ENCODE measurements around the gene BCO1. TPM values are rescaled to one million over a fixed set of nuclear protein-coding genes. Genes with fewer than 3 reads are reported as not detected.

BCO1 gene
- total RNA-seq, 1 donor from 2014 or later = 3.5 TPM

- H3F3A ChIP-seq (ENCODE audit: low read depth) = no peaks in the 10 kb centered on the region
- Mint-ChIP-seq H3K9me3 (no peaks in the 10 kb centered on the region), H3K27me3 (ENCODE audit: insufficient read depth, low read depth) (peaks cover 5% of the 10 kb centered on the region), H3K27ac (no peak overlapping the region), H3K36me3 (no peaks in the 10 kb centered on the region), H3K4me3 (no peak overlapping the region), H3K4me1 (no peaks in the 10 kb centered on the region)
- no peak overlapping the region for H3K9ac ChIP-seq
- no peak overlapping the region for H2AFZ ChIP-seq (replicated peaks)
- no peaks in the 10 kb centered on the region for H3K4me1 ChIP-seq
- H4K20me1 ChIP-seq (ENCODE audit: low read depth) = no peaks in the 10 kb centered on the region
- H3K9me3 ChIP-seq (ENCODE audit: low read depth) = no peaks in the 10 kb centered on the region
- no peak for DNase-seq (ENCODE audit: low spot score)
- no peak overlapping the region for H3K4me3 ChIP-seq
- H3K27ac ChIP-seq = no peak overlapping the region
- no peaks in the 10 kb centered on the region for H3K27me3 ChIP-seq
- H3K4me2 ChIP-seq = no peak overlapping the region
- H3K79me2 ChIP-seq (ENCODE audit: low read depth) = no peaks in the 10 kb centered on the region
- no peaks in the 10 kb centered on the region for H3K36me3 ChIP-seq
- TF ChIP-seq EZH2 (IDR thresholded peaks at IDR 0.05) = no peak
- no peak for TF ChIP-seq CTCF (IDR thresholded peaks at IDR 0.05)
- TF ChIP-seq EZH2phosphoT487 (IDR thresholded peaks at IDR 0.05) = no peak
Observed at GRCh38 chr16:81253141-81253540, 14.7 kb downstream of the BCO1 start.

- H3K9ac ChIP-seq = no peak overlapping the region
- TF ChIP-seq CTCF (IDR thresholded peaks at IDR 0.05) (no peak), EZH2 (IDR thresholded peaks at IDR 0.05) (no peak), EZH2phosphoT487 (IDR thresholded peaks at IDR 0.05) (no peak)
- no peaks in the 10 kb centered on the region for H3K4me1 Mint-ChIP-seq
- H3F3A ChIP-seq (ENCODE audit: low read depth) = no peaks in the 10 kb centered on the region
- H3K4me3 ChIP-seq = no peak overlapping the region
- H3K27ac ChIP-seq = no peak overlapping the region
- no peaks in the 10 kb centered on the region for H3K9me3 ChIP-seq (ENCODE audit: low read depth)
- no peak overlapping the region for H3K4me3 Mint-ChIP-seq
- peaks cover 5% of the 10 kb centered on the region for H3K27me3 Mint-ChIP-seq (ENCODE audit: insufficient read depth, low read depth)
- no peaks in the 10 kb centered on the region for H4K20me1 ChIP-seq (ENCODE audit: low read depth)
- no peak overlapping the region for H2AFZ ChIP-seq (replicated peaks)
- H3K79me2 ChIP-seq (ENCODE audit: low read depth) = no peaks in the 10 kb centered on the region
- H3K4me1 ChIP-seq = no peaks in the 10 kb centered on the region
- H3K36me3 Mint-ChIP-seq = no peaks in the 10 kb centered on the region
- no peak overlapping the region for H3K4me2 ChIP-seq
- H3K27ac Mint-ChIP-seq = no peak overlapping the region
- H3K27me3 ChIP-seq = no peaks in the 10 kb centered on the region
- no peak for DNase-seq (ENCODE audit: low spot score)
- H3K36me3 ChIP-seq = no peaks in the 10 kb centered on the region
- H3K9me3 Mint-ChIP-seq = no peaks in the 10 kb centered on the region
Observed at GRCh38 chr16:81254922-81255526, 16.5 kb downstream of the BCO1 start.

- Histone ChIP-seq H2AFZ (replicated peaks) (no peak overlapping the region), H3F3A (ENCODE audit: low read depth) (no peaks in the 10 kb centered on the region), H3K9me3 (ENCODE audit: low read depth) (no peaks in the 10 kb centered on the region), H3K4me3 (no peak overlapping the region), H3K27me3 (no peaks in the 10 kb centered on the region), H4K20me1 (ENCODE audit: low read depth) (no peaks in the 10 kb centered on the region), H3K4me1 (no peaks in the 10 kb centered on the region), H3K27ac (no peak overlapping the region), H3K79me2 (ENCODE audit: low read depth) (no peaks in the 10 kb centered on the region), H3K36me3 (no peaks in the 10 kb centered on the region), H3K9ac (no peak overlapping the region), H3K4me2 (no peak overlapping the region)
- H3K27me3 Mint-ChIP-seq (ENCODE audit: insufficient read depth, low read depth) = peaks cover 2% of the 10 kb centered on the region
- no peak overlapping the region for H3K27ac Mint-ChIP-seq
- no peak for DNase-seq (ENCODE audit: low spot score)
- H3K9me3 Mint-ChIP-seq = no peaks in the 10 kb centered on the region
- H3K4me1 Mint-ChIP-seq = no peaks in the 10 kb centered on the region
- H3K4me3 Mint-ChIP-seq = no peak overlapping the region
- peaks cover 7% of the 10 kb centered on the region for H3K36me3 Mint-ChIP-seq
- TF ChIP-seq EZH2 (IDR thresholded peaks at IDR 0.05) (no peak), CTCF (IDR thresholded peaks at IDR 0.05) (no peak), EZH2phosphoT487 (IDR thresholded peaks at IDR 0.05) (no peak)
Observed at GRCh38 chr16:81259916-81260315, 21.4 kb downstream of the BCO1 start.

All from neural progenitor cell (in vitro differentiated cells).